CD4-positive, alpha-beta T cell (primary cell): Measurements from ENCODE around the gene CCDC73. TPM values are rescaled to one million over a fixed set of nuclear protein-coding genes. Genes with fewer than 3 reads are reported as not detected.

Experiments used
- ATAC-seq: fragments of 200-7000 bp; cut with Tn5 transposase; one replicate; pipeline ENCODE4 v1.10.0; 2022; ENCODE audit warnings: mild to moderate bottlenecking; ENCODE audit not compliant: poor library complexity
- CTCF ChIA-PET: fragments of 350-600 bp; sonication (Branson Sonifier 250); formaldehyde crosslinking; loops from one replicate; lab custom pipeline; 2021; ENCODE audit warnings: antibody characterized with exemption, inconsistent platforms; lab: Charles Lee
- POLR2A ChIA-PET: fragments of 350-600 bp; sonication (Branson Sonifier 250); formaldehyde crosslinking; loops from one replicate; lab custom pipeline; 2021; ENCODE audit warnings: antibody characterized with exemption, inconsistent platforms; lab: Charles Lee
- DNase-seq, 14 experiments: peaks; one replicate each; pipeline ENCODE4 v3.0.0-alpha.2; 2013 to 2020; ENCODE audit warnings: mixed read lengths in 2 of 14
- H3K27ac ChIP-seq, 2 donors: one replicate each; pipeline versions ENCODE4 v1.5.1 to v1.7.0; 2013; ENCODE audit warnings: low read length in 2 of 2, low read depth in 1 of 2, mild to moderate bottlenecking in 1 of 2
- H3K27me3 ChIP-seq, 2 experiments: 1 replicate in 1 of 2; 2 replicates in 1 of 2; pipeline versions ENCODE4 v1.6.1 to v1.7.0; 2013; ENCODE audit warnings: low read length in 2 of 2, control low read depth in 1 of 2, mild to moderate bottlenecking in 1 of 2, moderate library complexity in 1 of 2; ENCODE audit not compliant: insufficient read depth in 2 of 2, control insufficient read depth in 1 of 2
- H3K36me3 ChIP-seq: one replicate; pipeline ENCODE4 v1.6.1; 2013; ENCODE audit warnings: low read length, control low read depth; ENCODE audit not compliant: insufficient read depth
- H3K4me1 ChIP-seq: one replicate; pipeline ENCODE4 v1.6.1; 2013; ENCODE audit warnings: low read length, control low read depth; ENCODE audit not compliant: insufficient read depth
- H3K4me3 ChIP-seq: one replicate; pipeline ENCODE4 v1.5.1; 2013; ENCODE audit warnings: mild to moderate bottlenecking, low read length, moderate library complexity
- H3K9me3 ChIP-seq, 2 experiments: 1 replicate in 1 of 2; 2 replicates in 1 of 2; pipeline versions ENCODE4 v1.6.1 to v1.7.0; 2013; ENCODE audit warnings: low read length in 2 of 2, mild to moderate bottlenecking in 2 of 2, control low read depth in 1 of 2, moderate library complexity in 1 of 2; ENCODE audit not compliant: control insufficient read depth in 1 of 2, insufficient read depth in 1 of 2
- H3K27ac Mint-ChIP-seq: one replicate; pipeline ENCODE4 v1.8.0; 2020; ENCODE audit warnings: mixed read lengths
- H3K27me3 Mint-ChIP-seq: one replicate; pipeline ENCODE4 v1.8.0; 2021; ENCODE audit warnings: mixed read lengths
- H3K36me3 Mint-ChIP-seq: one replicate; pipeline ENCODE4 v1.8.0; 2021; ENCODE audit warnings: low read depth, mixed read lengths
- H3K4me1 Mint-ChIP-seq: one replicate; pipeline ENCODE4 v1.8.0; 2021; ENCODE audit warnings: low read depth, mixed read lengths
- H3K4me3 Mint-ChIP-seq: one replicate; pipeline ENCODE4 v1.8.0; 2020; ENCODE audit warnings: mild to moderate bottlenecking, mixed read lengths
- H3K9me3 Mint-ChIP-seq: one replicate; pipeline ENCODE4 v1.8.0; 2020; ENCODE audit warnings: mixed read lengths
- intact Hi-C, 2 experiments: fragments of 100-400 bp; cut with DNase I in 1 of 2; cut with micrococcal nuclease in 1 of 2; formaldehyde crosslinking; loops; one replicate each; pipeline versions ENCODE4 v1.15.1 to v1.9.0; 2023 to 2025; cut with DNase I, micrococcal nuclease
- total RNA-seq, 174 experiments: library from RNA in 2 of 174; stranded (reverse) in 2 of 174; gene quantifications; one replicate each; pipeline ENCODE4 v1.2.3 and lab custom pipeline; 2021 to 2026
- TF ChIP-seq, protein P1 (sequence below): fragments of 200-600 bp; IDR thresholded peaks from one replicate; pipeline ENCODE4 v1.8.0; 2022; ENCODE audit warnings: antibody characterized with exemption, mild to moderate bottlenecking

The CCDC73 gene
- total RNA-seq, 2 experiments from 2014 or later, result not detected

DNA sequence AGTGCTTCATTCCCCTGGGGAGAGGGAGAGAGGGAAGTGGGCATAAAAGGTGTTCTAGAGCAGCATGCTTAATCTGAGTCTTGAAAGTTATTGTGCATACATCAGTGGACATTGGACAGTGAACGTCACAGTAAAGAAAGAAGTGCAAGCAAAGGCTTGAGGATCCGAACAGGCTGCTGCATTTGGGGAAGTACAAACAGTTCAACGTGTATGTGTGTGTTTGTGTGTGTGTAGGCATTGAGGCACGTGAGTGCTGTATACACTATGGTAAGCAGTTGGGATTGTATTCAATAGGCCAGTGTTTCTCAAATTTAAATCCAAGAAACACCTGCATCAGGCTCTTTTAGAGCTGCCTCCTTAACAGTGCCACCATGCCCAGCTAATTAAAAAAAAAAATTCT is 221.2 kb downstream of the CCDC73 start:
- Mint-ChIP-seq H3K27ac (no peak overlapping the region), H3K9me3 (no peaks in the 10 kb centered on the region), H3K36me3 (no peaks in the 10 kb centered on the region), H3K4me1 (no peaks in the 10 kb centered on the region), H3K4me3 (no peak overlapping the region), H3K27me3 (peaks cover 15% of the 10 kb centered on the region)
- no peaks in the 10 kb centered on the region for H3K27me3 ChIP-seq
- CTCF ChIA-PET, result no interaction called here
- no peak for DNase-seq
- POLR2A ChIA-PET, result no interaction called here
- ATAC-seq, result no peak
- intact Hi-C loops, result no loop called here
- H3K4me1 ChIP-seq, result no peaks in the 10 kb centered on the region
- H3K36me3 ChIP-seq, result no peaks in the 10 kb centered on the region
- H3K9me3 ChIP-seq, result peaks cover 0 to 6% of the 10 kb centered on the region in 2 experiments
- H3K4me3 ChIP-seq, result no peak overlapping the region
- TF ChIP-seq, protein P1, sequence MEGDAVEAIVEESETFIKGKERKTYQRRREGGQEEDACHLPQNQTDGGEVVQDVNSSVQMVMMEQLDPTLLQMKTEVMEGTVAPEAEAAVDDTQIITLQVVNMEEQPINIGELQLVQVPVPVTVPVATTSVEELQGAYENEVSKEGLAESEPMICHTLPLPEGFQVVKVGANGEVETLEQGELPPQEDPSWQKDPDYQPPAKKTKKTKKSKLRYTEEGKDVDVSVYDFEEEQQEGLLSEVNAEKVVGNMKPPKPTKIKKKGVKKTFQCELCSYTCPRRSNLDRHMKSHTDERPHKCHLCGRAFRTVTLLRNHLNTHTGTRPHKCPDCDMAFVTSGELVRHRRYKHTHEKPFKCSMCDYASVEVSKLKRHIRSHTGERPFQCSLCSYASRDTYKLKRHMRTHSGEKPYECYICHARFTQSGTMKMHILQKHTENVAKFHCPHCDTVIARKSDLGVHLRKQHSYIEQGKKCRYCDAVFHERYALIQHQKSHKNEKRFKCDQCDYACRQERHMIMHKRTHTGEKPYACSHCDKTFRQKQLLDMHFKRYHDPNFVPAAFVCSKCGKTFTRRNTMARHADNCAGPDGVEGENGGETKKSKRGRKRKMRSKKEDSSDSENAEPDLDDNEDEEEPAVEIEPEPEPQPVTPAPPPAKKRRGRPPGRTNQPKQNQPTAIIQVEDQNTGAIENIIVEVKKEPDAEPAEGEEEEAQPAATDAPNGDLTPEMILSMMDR, result no peak
- H3K27ac ChIP-seq, result no peak overlapping the region

GRCh38 chr11:32571039-32571438 is 223.4 kb downstream of the CCDC73 start:
- Mint-ChIP-seq H3K36me3 (no peaks in the 10 kb centered on the region), H3K27me3 (peaks cover 15% of the 10 kb centered on the region), H3K4me3 (no peak overlapping the region), H3K27ac (no peak overlapping the region), H3K9me3 (no peaks in the 10 kb centered on the region), H3K4me1 (no peaks in the 10 kb centered on the region)
- Histone ChIP-seq H3K9me3 (no peaks in the 10 kb centered on the region), H3K4me3 (no peak overlapping the region), H3K27me3 (no peaks in the 10 kb centered on the region), H3K36me3 (no peaks in the 10 kb centered on the region), H3K4me1 (no peaks in the 10 kb centered on the region), H3K27ac (no peak overlapping the region)
- TF ChIP-seq, protein P1, result no peak
- ChIA-PET CTCF (no interaction called here), POLR2A (no interaction called here)
- DNase-seq (no peak), ATAC-seq (no peak)
- intact Hi-C loops, result no loop called here

DNA sequence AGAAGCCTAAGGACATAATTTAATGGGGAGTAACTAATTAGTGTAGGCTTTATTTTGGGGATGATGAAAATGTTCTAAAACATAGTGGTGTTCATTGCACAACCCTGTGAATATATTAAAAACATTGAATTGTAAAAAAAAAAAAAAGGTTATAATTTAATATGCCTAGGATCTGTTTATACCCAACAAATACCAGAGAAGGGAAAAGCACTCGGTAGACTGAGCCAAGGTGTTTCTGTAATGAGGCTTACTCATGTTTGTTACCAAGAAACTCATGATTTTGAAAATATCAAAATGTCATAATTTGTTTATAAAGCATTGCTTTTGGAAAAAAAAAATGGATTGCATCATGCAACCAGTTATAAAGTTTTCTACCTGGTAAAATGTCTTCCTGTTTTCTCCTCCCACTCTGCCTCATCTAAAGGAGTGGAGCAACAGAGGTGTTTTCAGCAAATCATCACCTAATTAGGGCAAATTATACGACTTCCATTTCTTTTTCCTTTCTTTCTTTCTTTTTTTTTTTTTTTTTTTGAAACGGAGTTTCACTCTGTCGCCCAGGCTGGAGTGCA is 225.1 kb downstream of the CCDC73 start:
- H3K4me1 ChIP-seq, result no peaks in the 10 kb centered on the region
- H3K27ac ChIP-seq, result no peak overlapping the region
- TF ChIP-seq, protein P1, result no peak
- Mint-ChIP-seq H3K36me3 (no peaks in the 10 kb centered on the region), H3K4me1 (no peaks in the 10 kb centered on the region), H3K27ac (no peak overlapping the region), H3K4me3 (no peak overlapping the region), H3K9me3 (no peaks in the 10 kb centered on the region), H3K27me3 (peaks cover 15% of the 10 kb centered on the region)
- H3K36me3 ChIP-seq, result no peaks in the 10 kb centered on the region
- intact Hi-C loops, result no loop called here
- DNase-seq, result no peak
- ChIA-PET POLR2A (no interaction called here), CTCF (no interaction called here)
- H3K4me3 ChIP-seq, result no peak overlapping the region
- H3K9me3 ChIP-seq, result no peaks in the 10 kb centered on the region
- ATAC-seq, result no peak
- no peaks in the 10 kb centered on the region for H3K27me3 ChIP-seq
